ENCODE results near the gene ABCC1.
A peak's percentile ranks its signal among the peaks of the same experiment; 100 is the strongest.

Gene ABCC1

DNA sequence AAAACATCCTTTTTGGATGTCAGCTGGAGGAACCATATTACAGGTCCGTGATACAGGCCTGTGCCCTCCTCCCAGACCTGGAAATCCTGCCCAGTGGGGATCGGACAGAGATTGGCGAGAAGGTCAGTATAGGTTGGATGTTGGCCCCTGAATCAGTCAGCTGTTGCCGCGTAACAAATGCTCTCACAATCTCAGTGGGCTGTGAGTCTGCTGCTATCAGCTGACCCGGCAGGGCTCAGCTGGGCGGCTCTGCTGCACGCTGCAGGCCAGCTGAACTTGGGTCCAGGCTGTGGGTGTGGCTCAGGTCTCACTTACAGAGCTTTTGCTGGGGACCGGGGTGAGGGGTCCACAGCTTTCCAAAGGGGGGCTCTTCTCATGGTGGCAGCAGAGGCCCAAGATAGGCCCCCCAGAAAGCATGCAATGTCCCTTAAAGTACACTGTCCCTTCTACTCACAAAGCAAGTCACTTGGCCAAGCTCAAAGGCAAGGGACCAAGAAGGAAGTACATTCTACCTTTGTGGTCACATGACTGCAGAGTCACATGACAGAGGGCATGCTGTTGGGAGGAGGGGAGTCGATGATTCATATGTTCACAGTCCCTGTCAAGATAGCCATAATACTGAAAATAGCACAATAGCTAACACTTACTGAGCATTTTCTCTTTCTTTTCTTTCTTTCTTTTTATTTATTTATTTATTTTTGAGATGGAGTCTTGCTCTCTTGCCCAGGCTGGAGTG lies 134.2 kb downstream of the ABCC1 start:
- H3K4me3 ChIP-seq (ENCODE audit: low read depth, low read length), result no peak overlapping the region
- DNase-seq (ENCODE audit: low read depth), result peak; percentile 50
- TF ChIP-seq CTCF (IDR thresholded peaks at IDR 0.05; ENCODE audit: insufficient read depth, low read depth, low read length, missing control alignments), result no peak

DNA sequence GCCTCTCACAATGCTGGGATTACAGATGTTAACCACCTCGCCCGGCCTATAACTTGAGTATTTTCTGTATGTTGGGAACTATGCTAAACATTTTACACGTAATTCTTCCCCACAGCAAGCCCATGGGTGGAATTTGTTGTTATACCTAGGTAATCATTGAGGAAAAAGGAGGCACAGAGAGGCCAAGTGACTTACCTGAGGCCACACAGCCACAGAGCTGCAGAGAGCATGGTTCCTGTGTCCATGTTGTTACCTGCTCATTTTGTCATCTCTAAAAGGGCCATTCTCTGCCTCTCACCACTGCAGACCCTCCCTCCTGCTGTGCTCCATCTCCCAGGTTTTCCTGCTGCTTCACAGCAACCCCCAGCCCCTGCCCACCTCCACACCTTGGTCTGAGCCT lies 135.5 kb downstream of the ABCC1 start:
- DNase-seq (ENCODE audit: low read depth), result no peak
- H3K4me3 ChIP-seq (ENCODE audit: low read depth, low read length), result no peak overlapping the region
- no peak for TF ChIP-seq CTCF (IDR thresholded peaks at IDR 0.05; ENCODE audit: insufficient read depth, low read depth, low read length, missing control alignments)

GRCh38 chr16:16086653-16087446 lies 137.4 kb downstream of the ABCC1 start:
- H3K4me3 ChIP-seq (ENCODE audit: low read depth, low read length), result no peak overlapping the region
- no peak for TF ChIP-seq CTCF (IDR thresholded peaks at IDR 0.05; ENCODE audit: insufficient read depth, low read depth, low read length, missing control alignments)
- DNase-seq (ENCODE audit: low read depth), result no peak

DNA sequence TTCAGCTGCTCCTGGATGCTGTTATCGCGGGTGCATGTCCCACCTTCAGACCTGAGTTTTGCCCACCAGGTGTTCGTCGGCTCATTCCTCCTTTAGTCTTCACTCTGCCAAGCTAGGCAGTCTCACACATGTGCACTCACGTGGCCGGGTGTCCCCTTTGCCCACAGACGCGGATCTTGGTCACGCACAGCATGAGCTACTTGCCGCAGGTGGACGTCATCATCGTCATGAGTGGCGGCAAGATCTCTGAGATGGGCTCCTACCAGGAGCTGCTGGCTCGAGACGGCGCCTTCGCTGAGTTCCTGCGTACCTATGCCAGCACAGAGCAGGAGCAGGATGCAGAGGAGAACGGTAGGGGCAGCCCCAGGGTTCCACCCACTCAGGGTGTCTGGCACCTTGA lies 140.8 kb downstream of the ABCC1 start:
- no peak overlapping the region for H3K4me3 ChIP-seq (ENCODE audit: low read depth, low read length)
- DNase-seq (ENCODE audit: low read depth), result no peak
- no peak for TF ChIP-seq CTCF (IDR thresholded peaks at IDR 0.05; ENCODE audit: insufficient read depth, low read depth, low read length, missing control alignments)

DNA sequence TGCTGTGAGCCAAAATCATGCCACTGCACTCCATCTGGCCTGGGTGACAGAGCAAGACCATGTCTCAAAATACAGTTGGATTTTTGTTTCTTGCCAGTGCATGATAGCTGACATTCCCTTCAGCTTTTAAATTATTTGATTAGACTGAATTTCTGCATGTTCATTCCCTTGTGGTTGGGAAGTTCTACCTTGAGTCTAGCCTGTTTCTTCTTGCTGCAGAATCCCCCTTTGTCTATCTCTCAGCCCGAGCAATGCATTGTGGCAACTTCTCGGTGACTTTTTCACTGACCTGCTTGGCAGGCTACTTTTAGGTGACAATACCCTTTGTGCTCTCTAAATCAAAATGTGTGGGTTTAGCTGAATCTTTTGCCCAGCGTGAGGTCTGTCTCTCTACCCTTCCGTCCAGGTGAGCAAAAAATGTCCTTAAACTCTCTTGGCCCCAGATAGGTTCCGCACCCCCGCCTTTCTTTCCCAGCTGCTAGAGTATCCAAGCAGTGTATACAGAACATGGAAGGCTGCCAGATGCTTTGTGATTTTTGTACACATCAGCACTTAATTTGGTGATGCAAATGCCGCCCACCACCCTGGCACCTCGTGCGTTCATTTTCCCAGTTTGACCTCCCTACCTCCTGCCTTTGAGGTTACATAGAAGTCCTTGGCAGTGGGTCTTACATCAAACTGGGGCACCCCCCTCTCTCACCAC lies 143.7 kb downstream of the ABCC1 start:
- DNase-seq (ENCODE audit: low read depth), result no peak
- H3K4me3 ChIP-seq (ENCODE audit: low read depth, low read length), result no peak overlapping the region

More for the DNA sequence above, 143.7 kb downstream of the ABCC1 start:
- no peak for TF ChIP-seq CTCF (IDR thresholded peaks at IDR 0.05; ENCODE audit: insufficient read depth, low read depth, low read length, missing control alignments)
